WERI-Rb-1 (cell line): ENCODE measurements around the gene SORBS2.

ENCODE experiments used
- DNase-seq: peaks from one replicate; pipeline ENCODE4 v3.0.0-alpha.2; 2020
- H3K27ac ChIP-seq: fragments of 250-450 bp; sonication (Bioruptor Pico); 2 replicates; pipeline ENCODE4 v1.5.1; 2020; ENCODE audit warnings: mild to moderate bottlenecking, moderate library complexity
- H3K27me3 ChIP-seq: fragments of 250-450 bp; sonication (Bioruptor Pico); 2 replicates; pipeline ENCODE4 v1.5.1; 2021; ENCODE audit warnings: mild to moderate bottlenecking, low read depth, moderate library complexity; ENCODE audit not compliant: insufficient read depth, severe bottlenecking
- H3K36me3 ChIP-seq: fragments of 250-450 bp; sonication (Bioruptor Pico); 2 replicates; pipeline ENCODE4 v1.5.1; 2020; ENCODE audit warnings: mild to moderate bottlenecking, moderate library complexity
- H3K4me3 ChIP-seq: 2 replicates; pipeline ENCODE4 v1.5.1; 2011; ENCODE audit warnings: low read depth, mild to moderate bottlenecking, control low read depth, low read length
- H3K9me3 ChIP-seq: fragments of 250-450 bp; sonication (Bioruptor Pico); 2 replicates; pipeline ENCODE4 v1.5.1; 2021; ENCODE audit warnings: mild to moderate bottlenecking, moderate library complexity; ENCODE audit not compliant: severe bottlenecking
- CTCF ChIP-seq: IDR thresholded peaks from 2 replicates; pipeline ENCODE4 v1.5.1; 2011; ENCODE audit warnings: low read depth, mild to moderate bottlenecking, control low read depth, inconsistent platforms, low read length

Gene SORBS2

GRCh38 chr4:185549095-185549639 is 262.8 kb downstream of the SORBS2 start:
- no peaks in the 10 kb centered on the region for H3K27me3 ChIP-seq
- H3K4me3 ChIP-seq: no peak overlapping the region
- no peak for DNase-seq
- no peak for TF ChIP-seq CTCF
- no peak overlapping the region for H3K27ac ChIP-seq
- H3K36me3 ChIP-seq: no peaks in the 10 kb centered on the region
- H3K9me3 ChIP-seq: no peaks in the 10 kb centered on the region

- no peak overlapping the region for H3K4me3 ChIP-seq
- DNase-seq: no peak
- no peaks in the 10 kb centered on the region for H3K27me3 ChIP-seq
- H3K36me3 ChIP-seq: no peaks in the 10 kb centered on the region
- no peak for TF ChIP-seq CTCF
- H3K27ac ChIP-seq: no peak overlapping the region
- H3K9me3 ChIP-seq: no peaks in the 10 kb centered on the region
Observed at GRCh38 chr4:185548587-185548986, 263.4 kb downstream of the SORBS2 start.

- no peaks in the 10 kb centered on the region for H3K9me3 ChIP-seq
- H3K27me3 ChIP-seq: no peaks in the 10 kb centered on the region
- no peak overlapping the region for H3K27ac ChIP-seq
- DNase-seq: no peak
- H3K4me3 ChIP-seq: no peak overlapping the region
- no peak for TF ChIP-seq CTCF
- no peaks in the 10 kb centered on the region for H3K36me3 ChIP-seq
Observed at GRCh38 chr4:185546335-185546734, 265.7 kb downstream of the SORBS2 start.

- DNase-seq: no peak
- no peaks in the 10 kb centered on the region for H3K36me3 ChIP-seq
- no peaks in the 10 kb centered on the region for H3K27me3 ChIP-seq
- no peak overlapping the region for H3K4me3 ChIP-seq
- H3K27ac ChIP-seq: no peak overlapping the region
- no peak for TF ChIP-seq CTCF
- H3K9me3 ChIP-seq: no peaks in the 10 kb centered on the region
Observed at GRCh38 chr4:185542626-185543315, 269.2 kb downstream of the SORBS2 start.

- no peak overlapping the region for H3K4me3 ChIP-seq
- no peak for DNase-seq
- no peaks in the 10 kb centered on the region for H3K36me3 ChIP-seq
- TF ChIP-seq CTCF: no peak
- no peaks in the 10 kb centered on the region for H3K9me3 ChIP-seq
- H3K27ac ChIP-seq: no peak overlapping the region
- H3K27me3 ChIP-seq: no peaks in the 10 kb centered on the region
Observed at GRCh38 chr4:185541251-185541727, 270.7 kb downstream of the SORBS2 start.
